ENCODE results near the gene ACP6.
"Not testable (repeated sequence)": the region's sequence is repeated elsewhere in the genome, so short reads cannot be mapped to it uniquely, and the experiment has no call there.

Gene ACP6

DNA sequence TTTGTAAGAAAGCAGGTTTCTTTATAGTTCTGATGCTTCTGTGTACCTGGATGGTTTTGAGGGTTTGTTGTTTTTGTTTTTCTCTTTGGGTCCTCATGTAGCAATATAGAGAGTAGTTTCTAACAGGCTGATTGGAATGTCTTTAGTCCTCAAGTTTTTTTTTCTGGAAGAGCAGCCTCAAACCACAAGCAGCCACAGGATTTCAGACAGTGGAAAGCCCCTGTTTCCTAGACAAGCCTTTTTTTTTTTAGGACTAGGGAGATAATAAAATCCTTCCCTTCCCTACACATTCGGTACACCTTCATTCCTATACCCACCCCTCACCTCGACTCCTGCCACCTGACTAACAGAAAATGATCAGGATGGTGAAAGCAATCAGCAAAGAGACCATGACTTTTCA, 47.6 kb downstream of the ACP6 start:
- DNase-seq (ENCODE audit: low spot score), result no peak

DNA sequence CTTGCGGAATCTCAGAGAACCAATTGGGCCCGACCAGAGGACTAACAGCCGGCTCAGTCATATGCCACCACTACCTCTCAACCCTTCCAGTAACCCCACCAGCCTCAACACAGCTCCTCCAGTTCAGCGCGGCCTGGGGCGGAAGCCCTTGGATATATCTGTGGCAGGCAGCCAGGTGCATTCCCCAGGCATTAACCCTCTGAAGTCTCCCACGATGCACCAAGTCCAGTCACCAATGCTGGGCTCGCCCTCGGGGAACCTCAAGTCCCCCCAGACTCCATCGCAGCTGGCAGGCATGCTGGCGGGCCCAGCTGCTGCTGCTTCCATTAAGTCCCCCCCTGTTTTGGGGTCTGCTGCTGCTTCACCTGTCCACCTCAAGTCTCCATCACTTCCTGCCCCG, 49.8 kb downstream of the ACP6 start:
- no peak for DNase-seq (ENCODE audit: low spot score)

DNA sequence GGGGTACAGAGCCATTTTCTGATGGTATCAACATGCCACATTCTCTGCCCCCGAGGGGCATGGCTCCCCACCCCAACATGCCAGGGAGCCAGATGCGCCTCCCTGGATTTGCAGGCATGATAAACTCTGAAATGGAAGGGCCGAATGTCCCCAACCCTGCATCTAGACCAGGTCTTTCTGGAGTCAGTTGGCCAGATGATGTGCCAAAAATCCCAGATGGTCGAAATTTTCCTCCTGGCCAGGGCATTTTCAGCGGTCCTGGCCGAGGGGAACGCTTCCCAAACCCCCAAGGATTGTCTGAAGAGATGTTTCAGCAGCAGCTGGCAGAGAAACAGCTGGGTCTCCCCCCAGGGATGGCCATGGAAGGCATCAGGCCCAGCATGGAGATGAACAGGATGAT, 50.6 kb downstream of the ACP6 start:
- peak; percentile 51 for DNase-seq (ENCODE audit: low spot score)

DNA sequence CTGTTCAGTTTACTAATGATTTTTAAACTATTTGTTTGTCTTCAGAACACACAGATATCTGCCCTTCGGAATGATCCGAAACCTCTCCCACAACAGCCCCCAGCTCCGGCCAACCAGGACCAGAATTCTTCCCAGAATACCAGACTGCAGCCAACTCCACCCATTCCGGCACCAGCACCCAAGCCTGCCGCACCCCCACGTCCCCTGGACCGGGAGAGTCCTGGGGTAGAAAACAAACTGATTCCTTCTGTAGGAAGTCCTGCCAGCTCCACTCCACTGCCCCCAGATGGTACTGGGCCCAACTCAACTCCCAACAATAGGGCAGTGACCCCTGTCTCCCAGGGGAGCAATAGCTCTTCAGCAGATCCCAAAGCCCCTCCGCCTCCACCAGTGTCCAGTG, 51.6 kb downstream of the ACP6 start:
- DNase-seq (ENCODE audit: low spot score), result no peak

DNA sequence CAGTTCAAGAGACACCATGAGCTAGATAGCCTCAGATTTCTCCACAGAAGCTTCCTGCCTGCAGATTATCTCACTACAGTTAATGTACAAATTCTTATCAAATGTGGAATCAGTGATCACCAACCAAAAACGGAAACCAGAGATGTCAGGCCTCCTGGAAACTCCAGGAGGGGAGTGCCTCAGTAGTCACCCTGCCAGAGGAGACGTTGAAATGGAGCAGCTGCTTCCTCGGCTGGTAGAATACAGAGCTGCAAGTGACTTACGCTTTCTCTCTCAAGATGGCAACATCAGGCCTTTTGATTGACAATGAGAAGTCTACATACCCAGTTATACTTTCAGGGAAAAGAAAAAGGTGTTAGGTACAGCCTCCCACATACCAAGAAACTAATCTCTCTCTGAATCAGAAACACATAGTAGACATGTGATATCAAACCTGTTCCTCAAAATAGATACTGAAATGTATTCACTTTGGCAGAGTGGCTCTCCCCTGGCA, 52.2 kb downstream of the ACP6 start:
- DNase-seq (ENCODE audit: low spot score), result no peak

DNA sequence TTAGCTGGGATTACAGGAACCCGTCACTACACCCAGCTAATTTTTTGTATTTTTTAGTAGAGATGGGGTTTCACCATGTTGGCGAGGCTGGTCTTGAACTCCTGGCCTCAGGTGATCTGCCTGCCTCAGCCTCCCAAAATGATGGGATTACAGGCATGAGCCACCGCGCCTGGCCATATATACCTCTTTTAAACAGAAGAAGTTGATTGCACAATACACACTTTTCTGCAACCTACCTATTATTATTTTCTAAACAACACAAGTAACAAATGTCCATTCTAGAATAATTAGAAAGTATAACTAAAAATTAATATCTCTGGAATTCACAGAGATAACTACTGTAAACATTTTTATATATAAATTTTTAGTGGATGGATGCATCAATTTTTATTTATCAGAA, 55.4 kb downstream of the ACP6 start:
- not testable (repeated sequence) for DNase-seq (ENCODE audit: low spot score)

DNA sequence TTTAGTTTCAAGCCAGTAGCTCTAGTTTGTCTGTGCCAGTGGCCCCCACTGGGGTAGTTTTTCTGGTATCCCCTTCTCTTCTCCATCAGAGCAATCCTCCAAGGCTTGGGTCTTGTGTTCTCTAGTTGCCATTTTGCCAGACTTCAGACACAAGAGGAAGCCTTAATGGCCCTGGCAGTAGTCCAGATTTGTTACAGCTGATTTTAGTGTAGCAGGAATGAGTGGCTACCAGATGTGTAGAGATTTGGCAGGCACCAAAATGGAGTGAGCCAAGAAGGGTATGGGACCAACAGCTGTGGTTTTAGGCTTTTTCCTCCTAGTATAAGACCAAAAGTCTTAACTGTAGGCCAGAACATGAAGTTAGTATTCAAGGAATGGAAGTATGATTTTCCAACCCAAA, 56.8 kb downstream of the ACP6 start:
- DNase-seq (ENCODE audit: low spot score), result no peak

DNA sequence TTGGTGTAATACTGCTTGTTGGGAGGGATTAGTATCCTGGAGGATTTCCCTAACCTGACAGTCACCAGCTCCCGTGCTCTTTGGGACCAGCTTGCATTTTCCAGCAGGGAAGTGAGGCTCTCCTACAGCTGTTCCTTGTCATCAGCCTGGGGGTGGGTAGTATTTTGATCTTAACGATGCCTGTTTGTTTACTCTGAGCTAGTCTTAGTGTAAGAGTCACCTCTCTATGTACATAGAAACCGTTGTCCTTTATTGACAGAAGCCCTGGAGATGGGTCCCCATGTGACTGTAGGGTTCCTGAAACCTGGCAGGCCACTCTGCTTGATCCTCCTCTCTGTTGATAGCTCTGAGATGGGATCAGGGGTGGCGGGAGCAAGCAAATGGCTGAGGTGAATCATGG, 58.0 kb downstream of the ACP6 start:
- DNase-seq (ENCODE audit: low spot score), result no peak

DNA sequence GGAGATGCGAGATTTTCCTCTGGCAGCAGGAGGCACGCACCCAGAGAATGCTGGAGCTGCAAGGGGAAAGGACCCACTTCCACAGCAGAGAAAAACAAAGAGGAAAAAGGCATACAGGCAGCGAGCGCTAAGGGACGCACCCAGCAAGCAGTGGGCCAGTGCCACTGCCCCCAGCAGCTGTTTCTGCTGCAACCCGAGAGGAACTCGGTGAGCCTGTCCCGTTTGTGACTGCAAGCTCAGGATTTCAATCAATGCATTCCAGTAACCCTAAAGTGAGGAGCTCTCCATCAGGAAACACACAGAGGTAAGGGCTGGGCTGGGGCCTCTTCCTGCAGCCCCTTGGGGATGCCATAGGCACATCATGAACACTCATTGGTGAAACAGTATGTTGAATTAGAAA, 58.7 kb downstream of the ACP6 start:
- no peak for DNase-seq (ENCODE audit: low spot score)

DNA sequence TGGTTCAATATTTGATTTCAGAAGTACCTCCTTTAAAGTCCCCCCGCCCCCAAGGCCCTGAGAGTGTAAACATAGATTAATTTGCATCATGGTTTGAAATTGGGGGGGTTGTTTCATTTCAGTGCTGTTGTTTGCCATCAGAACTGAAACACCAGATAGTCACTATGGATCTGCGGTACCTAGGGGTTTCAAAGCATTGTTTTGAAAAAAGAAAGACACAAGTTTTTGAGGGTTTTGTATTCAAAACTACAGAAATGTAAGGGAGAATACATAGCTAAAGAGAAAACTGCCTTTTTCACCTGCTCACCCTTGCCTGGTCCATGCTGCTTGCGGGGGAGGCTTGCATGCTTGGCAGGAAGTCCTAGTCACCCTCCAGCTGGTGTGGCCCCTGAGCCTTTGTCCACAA, 59.3 kb downstream of the ACP6 start:
- DNase-seq (ENCODE audit: low spot score), result no peak

DNA sequence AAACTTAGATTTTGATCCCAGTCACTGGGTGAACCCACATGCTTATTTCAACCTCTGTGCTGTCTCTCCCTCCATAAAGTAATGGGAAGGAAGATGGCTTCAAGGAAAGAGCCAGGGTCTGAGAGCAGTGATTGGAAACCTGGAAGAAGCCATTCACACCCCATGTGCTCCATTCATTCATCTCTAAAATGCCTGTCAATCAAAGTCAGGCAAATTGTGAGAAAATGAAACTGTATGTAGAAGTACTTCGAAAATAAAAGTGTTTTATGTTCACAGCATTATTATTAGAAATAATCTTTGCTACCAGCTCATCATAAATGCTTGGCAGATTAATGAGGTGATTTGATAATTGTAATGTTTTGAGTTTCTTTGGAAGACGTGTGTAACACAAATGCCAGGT, 61.0 kb downstream of the ACP6 start:
- DNase-seq (ENCODE audit: low spot score), result no peak

DNA sequence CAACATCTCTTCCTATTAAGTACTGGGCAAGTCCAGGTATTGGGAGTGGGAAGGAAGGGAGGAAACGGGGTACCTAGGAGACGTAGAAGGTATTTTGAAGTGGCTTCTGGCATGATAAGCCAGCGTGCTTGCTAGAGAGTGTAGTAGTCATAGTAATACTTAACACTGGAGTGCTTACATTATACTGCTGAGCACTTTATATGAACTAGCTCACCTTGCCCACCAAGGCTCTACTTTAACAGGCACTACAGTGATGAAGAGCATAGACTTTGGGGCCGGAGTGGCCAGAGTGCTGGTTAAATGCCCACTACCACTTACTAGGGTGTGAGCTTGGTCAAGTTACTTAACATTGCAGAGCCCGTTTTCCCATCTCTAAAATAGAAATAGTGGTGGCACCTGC, 61.7 kb downstream of the ACP6 start:
- no peak for DNase-seq (ENCODE audit: low spot score)

DNA sequence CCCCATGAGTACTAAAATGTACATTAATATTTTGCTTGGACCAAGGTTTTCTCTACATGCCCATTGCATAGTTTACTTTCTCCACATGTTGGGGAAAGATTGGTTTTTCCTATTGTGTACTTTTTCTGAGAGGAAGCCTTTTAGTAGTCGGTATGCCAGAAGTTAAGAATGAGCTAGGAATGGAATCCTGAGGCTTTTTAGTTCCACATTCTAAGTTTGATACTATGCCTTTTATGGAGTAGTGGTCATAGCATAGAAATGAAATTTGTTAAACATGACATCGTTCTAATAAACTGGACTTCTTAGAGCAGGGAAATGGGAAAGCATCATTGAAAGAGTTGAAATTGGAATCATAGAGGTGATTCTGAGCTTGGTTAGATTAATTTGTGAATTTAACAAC, 64.7 kb downstream of the ACP6 start:
- DNase-seq (ENCODE audit: low spot score), result no peak

DNA sequence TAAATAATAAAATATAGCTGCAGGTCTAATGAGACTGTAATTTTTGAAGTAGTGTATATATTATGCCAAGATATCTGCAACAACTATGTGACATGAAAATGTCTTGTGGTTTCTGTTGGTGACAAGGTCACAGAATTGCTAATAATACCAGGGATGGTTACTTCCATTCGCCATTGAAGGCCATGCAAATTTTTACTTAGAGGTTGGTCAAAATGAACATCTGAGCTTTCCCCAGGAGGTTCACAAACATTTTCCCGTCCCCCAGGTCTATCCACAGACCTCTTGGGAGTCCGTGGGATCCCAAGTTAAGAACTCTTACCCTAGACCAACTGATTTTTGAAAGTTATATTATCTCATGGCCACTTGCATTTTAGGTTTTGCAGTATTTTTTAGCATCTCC, 66.3 kb downstream of the ACP6 start:
- DNase-seq (ENCODE audit: low spot score), result no peak

DNA sequence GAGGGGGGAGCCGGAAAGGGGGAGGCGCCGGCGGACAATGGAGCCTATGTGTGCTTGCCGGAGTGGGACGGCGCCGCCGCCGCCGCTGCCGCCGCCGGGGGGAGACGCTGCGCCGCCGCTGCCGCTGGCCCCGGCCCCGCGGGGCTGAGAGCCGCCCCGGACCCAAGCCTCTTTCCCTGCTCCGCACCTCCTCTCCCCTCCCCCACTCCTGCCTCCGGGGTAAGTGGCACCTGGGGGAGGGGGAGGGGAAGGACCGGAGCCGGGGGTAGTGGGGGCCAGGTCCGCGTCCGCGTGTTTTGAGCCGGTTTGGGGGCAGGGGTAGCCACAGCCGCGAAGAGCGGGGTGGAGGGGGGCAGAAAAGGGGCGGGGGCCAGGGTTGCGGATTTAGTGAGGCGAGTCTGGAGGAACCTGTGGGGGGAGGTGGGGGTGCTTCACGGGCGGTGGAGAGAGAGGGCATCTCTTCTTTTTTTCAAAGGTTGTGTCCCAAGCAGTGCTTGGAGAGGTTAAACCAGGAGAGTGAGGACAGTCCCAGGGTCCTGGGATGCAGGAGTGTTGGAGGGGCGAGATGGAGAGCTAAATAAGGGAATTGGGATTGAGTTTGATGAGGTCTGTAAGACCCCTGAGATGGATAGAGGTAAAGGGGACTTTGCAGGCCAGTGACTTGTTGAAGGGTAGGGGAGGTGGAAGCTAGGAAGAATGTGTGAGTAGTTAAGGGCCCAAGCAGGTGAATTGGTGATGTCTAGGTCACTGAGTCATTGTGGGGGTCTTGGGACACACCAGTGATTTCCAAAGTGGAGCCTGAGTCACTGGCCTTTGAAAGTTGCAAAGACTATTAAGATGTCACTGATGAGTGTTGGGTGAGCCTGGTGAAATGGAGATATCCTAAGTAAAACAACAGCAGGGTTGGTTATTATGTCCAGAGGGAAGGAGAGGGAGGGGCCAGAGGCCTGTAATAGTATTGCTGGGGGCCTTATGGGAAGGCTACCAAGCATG, 69.9 kb downstream of the ACP6 start:
- DNase-seq (ENCODE audit: low spot score), result no peak

DNA sequence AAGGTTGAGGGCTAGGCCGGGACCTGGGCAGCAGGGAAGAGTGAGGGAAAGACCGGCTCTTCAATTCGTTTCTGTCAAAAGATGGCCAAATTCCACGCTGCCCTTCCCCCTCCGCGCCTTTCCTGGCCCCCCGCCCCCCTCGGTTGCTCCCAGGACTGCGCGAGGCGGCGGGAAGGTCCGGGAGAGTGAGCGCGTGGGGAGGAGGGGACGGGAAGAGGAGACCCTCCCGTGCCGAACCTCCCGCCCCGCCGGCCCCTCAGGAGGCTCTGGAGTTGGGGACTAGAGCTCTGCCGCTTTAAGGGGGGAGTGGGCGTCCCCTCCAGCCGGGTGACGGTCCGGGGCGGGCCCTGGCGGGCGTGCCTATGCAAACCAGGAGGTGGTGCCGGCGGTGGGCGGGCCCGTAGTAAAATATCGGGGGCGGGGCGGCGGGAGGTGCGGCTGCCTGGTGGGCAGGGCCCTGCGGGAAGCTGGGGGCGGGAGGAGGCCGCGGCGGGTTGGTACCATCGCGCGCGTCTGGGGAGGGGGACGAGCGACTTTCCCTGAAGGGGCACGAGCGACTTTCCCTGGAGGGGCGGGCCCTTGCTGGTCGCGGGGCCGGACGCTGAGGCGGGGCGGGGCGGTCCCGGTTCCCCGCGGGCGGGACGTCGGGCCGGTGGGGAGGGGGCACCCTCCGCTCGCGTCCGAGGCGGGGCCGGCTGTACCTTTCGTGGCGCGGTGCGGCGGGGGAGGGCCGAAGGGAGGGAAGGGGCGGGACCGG, 70.8 kb downstream of the ACP6 start:
- DNase-seq (ENCODE audit: low spot score), result peak; percentile 94

DNA sequence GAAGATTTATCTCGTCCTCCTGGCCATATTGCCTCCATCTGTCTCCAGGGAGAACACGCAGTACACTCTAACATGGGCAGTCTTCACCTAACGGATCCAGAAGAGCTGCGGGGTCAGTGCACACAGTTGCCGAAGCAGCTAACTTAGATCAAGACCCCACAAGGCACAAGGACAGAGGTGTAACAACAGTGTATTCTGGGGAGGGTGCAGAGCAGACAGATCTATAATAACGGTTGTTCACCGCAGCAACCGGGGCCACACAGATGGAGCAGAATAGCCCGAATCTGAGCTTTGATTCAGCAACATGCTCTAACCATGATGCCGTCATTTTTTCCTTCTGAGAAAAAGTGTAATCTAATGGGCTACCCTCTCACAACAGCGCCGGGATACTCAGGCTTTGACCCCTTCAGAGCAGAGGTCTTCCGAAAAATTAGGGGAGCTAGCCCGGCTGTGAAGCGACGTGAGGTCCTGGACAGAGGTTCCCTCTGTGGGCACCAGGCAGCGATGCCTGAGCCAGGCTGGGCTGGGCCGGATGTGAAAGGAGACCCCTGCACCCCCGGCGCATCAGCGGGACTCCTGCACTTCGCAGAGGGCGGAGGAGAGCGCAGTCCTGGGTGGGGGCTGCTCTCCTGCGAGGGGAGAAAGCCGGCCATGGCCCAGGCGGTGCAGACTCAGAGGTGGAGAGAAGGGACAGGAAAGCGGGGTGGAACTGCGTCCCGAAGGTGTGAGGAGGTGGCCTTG, 71.5 kb downstream of the ACP6 start:
- peak; percentile 62 for DNase-seq (ENCODE audit: low spot score)

DNA sequence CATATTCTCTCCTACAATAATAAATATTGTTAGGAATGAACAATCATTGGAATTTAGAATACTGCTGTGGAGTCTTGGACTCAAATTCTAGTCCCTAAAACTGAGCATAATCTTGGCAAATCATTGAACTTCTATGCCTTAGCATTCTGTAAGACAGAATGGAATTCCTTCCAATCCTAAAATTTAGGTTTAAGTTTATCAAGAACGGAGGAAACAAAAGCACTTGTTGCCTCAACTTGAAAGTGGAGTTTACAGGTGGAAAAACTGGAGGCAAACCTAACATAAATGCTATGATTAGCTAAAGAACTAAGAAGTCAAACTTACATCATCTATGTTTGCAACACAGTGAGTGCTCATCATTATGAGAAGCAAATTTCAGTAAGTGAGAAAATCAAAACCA, 73.3 kb downstream of the ACP6 start:
- DNase-seq (ENCODE audit: low spot score), result no peak

Measured in cerebellar cortex (tissue), 1 donor.